Pancreas (tissue), 10 donors: ENCODE measurements around the gene VWA8. TPM values are rescaled to one million over a fixed set of nuclear protein-coding genes. Genes with fewer than 3 reads are reported as not detected.

Source experiments
- ATAC-seq, 4 donors: fragments of 200-7000 bp; cut with Tn5 transposase; one replicate each; pipeline versions ENCODE4 v1.8.0 to v1.9.1; 2020; ENCODE audit warnings: mild to moderate bottlenecking in 4 of 4, moderate library complexity in 4 of 4
- DNase-seq, 6 donors: peaks; one replicate each; pipeline ENCODE4 v3.0.0-alpha.2; 2020
- FAIRE-seq: peaks from 2 replicates; lab custom pipeline; 2012; peaks lifted over from hg19 to GRCh38; lab: Jason Lieb, UNC
- H3K27ac ChIP-seq, 4 donors: fragments of 200-600 bp; sonication (generic); 1 replicate in 3 of 4; 2 replicates in 1 of 4; pipeline versions ENCODE4 v1.5.0 to v1.8.0; 2020
- H3K27me3 ChIP-seq, 4 donors: fragments of 200-600 bp; one replicate each; pipeline ENCODE4 v1.8.0; 2021
- H3K36me3 ChIP-seq, 3 donors: fragments of 200-600 bp; sonication (generic) in 1 of 3; one replicate each; pipeline versions ENCODE4 v1.5.0 to v1.8.0; 2020 to 2021
- H3K4me1 ChIP-seq, 3 donors: fragments of 200-600 bp; one replicate each; pipeline ENCODE4 v1.8.0; 2021
- H3K4me3 ChIP-seq, 4 donors: fragments of 200-600 bp; sonication (generic) in 2 of 4; one replicate each; pipeline versions ENCODE4 v1.5.0 to v1.8.0; 2020 to 2021
- H3K9me3 ChIP-seq, 4 donors: fragments of 200-600 bp; one replicate each; pipeline ENCODE4 v1.8.0; 2021
- CTCF ChIP-seq, 4 donors: fragments of 200-600 bp; sonication (generic) in 3 of 4; IDR thresholded peaks; one replicate each; pipeline versions ENCODE4 v1.5.0 to v1.8.0; 2021; ENCODE audit warnings: antibody characterized with exemption in 4 of 4
- WGBS, 2 donors: extraction: QIAGEN DNeasy Blood & Tissue Kit; methylation state at CpG; one replicate each; pipeline ENCODE4 v1.1.7; 2013; 5-methylcytosine and 5-hydroxymethylcytosine counted together
- intact Hi-C, 3 donors: fragments of 100-400 bp; cut with DNase I; formaldehyde crosslinking; loops; one replicate each; pipeline versions ENCODE4 v1.11.1 to v1.14.2; 2022
- polyA plus RNA-seq, 2 donors: library from polyadenylated mRNA; stranded (reverse); fragments of 200-250 nt; gene quantifications; one replicate each; pipeline ENCODE4 v1.2.3, GENCODE V29; 2013
- total RNA-seq, 6 donors: library from RNA; stranded (reverse); fragmentation: NEBNext Ultra II Directional in 4 of 6; extraction: Animal tissue kit (Norgen Biotek cat#: 25700) in 4 of 6; gene quantifications; one replicate each; pipeline versions ENCODE4 v1.2.1 to v1.2.4, GENCODE V29; 2021 to 2023
- donor health status: healthy with polysubstance abuse.
- donor health status: DM: no; HTN: no; CAD: no; lungs with moderate emphysema.
- donor health status: DM: no; HTN: no; CAD: no.
- donor health status: control.
- donor health status: control.
- donor health status: Bipolar disorder and iron deficiency.
- donor health status: DM: yes; HTN: yes; CAD: no.
- donor health status: DM: no; HTN: no; CAD: no.
- donor health status: DM: no; HTN: no; CAD: no.
- donor health status: DM: yes; HTN: yes; CAD: no.

Gene VWA8
- total and polyA plus RNA-seq, 8 donors = 3.3 to 15.8 (median 9.2) TPM

DNA sequence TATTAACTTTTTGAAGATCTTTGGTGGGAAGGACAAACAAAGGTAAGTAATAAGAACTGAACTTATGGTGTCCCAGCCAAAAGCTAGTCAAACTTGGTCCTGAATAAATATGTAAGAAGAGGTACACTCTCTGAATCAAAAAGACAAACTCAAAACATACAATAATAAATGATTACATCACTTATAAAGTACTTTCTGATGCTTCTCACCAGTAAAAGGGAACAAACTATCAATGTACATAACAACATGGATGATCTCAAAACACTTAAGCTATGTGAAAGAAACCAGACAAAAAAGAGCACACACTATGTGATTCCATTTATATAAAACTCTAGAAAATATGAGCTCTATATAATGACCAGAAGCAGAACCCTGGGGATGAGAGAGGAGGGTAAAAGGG lies 138.3 kb downstream of the VWA8 start:
- no peak overlapping the region for H3K4me3 ChIP-seq
- H3K9me3 ChIP-seq = no peaks in the 10 kb centered on the region
- ATAC-seq (no peak), DNase-seq (no peak), FAIRE-seq (no peak)
- no peaks in the 10 kb centered on the region for H3K36me3 ChIP-seq
- H3K4me1 ChIP-seq = no peaks in the 10 kb centered on the region
- intact Hi-C loops = no loop called here
- no peak for TF ChIP-seq CTCF (IDR thresholded peaks at IDR 0.05)
- H3K27me3 ChIP-seq = no peaks in the 10 kb centered on the region
- no peak overlapping the region for H3K27ac ChIP-seq

GRCh38 chr13:41821238-41821594 lies 139.7 kb downstream of the VWA8 start:
- no peak overlapping the region for H3K27ac ChIP-seq
- WGBS, 2 donors = 81 to 85% methylated on average over 2 of the region's 2 CpGs

GRCh38 chr13:41820581-41821237 lies 140.2 kb downstream of the VWA8 start:
- DNase-seq = no peak
- 88 to 94% methylated on average over 1 of the region's 1 CpG for WGBS, 2 donors
- no peak overlapping the region for H3K4me3 ChIP-seq
- no peak for FAIRE-seq
- no peak overlapping the region for H3K27ac ChIP-seq
- ATAC-seq = no peak
- H3K9me3 ChIP-seq = no peaks in the 10 kb centered on the region
- no peak for TF ChIP-seq CTCF (IDR thresholded peaks at IDR 0.05)
- intact Hi-C loops = no loop called here
- no peaks in the 10 kb centered on the region for H3K4me1 ChIP-seq
- H3K36me3 ChIP-seq = peaks cover 0 to 3% (median 0%) of the 10 kb centered on the region in 3 donors
- H3K27me3 ChIP-seq = no peaks in the 10 kb centered on the region

More at GRCh38 chr13:41821238-41821594, 139.7 kb downstream of the VWA8 start:
- no peaks in the 10 kb centered on the region for H3K36me3 ChIP-seq
- H3K9me3 ChIP-seq = no peaks in the 10 kb centered on the region
- no peak overlapping the region for H3K4me3 ChIP-seq
- no peaks in the 10 kb centered on the region for H3K4me1 ChIP-seq
- ATAC-seq (no peak), FAIRE-seq (no peak), DNase-seq (no peak)
- no peak for TF ChIP-seq CTCF (IDR thresholded peaks at IDR 0.05)
- intact Hi-C loops = no loop called here
- H3K27me3 ChIP-seq = no peaks in the 10 kb centered on the region

GRCh38 chr13:41816057-41816456 lies 144.9 kb downstream of the VWA8 start:
- no peak overlapping the region for H3K27ac ChIP-seq
- peaks cover 0 to 13% (median 13%) of the 10 kb centered on the region in 3 donors for H3K4me1 ChIP-seq
- H3K36me3 ChIP-seq = peaks cover 0 to 10% (median 0%) of the 10 kb centered on the region in 3 donors
- ATAC-seq = no peak
- H3K4me3 ChIP-seq = no peak overlapping the region
- no peak for TF ChIP-seq CTCF (IDR thresholded peaks at IDR 0.05)
- no peak for DNase-seq
- H3K27me3 ChIP-seq = no peaks in the 10 kb centered on the region
- whole genome bisulfite sequencing, 2 donors = 97 to 98% methylated on average over 3 of the region's 3 CpGs
- intact Hi-C loops = no loop called here
- no peaks in the 10 kb centered on the region for H3K9me3 ChIP-seq
- no peak for FAIRE-seq

GRCh38 chr13:41813426-41813825 lies 147.5 kb downstream of the VWA8 start:
- ATAC-seq (no peak), DNase-seq (no peak), FAIRE-seq (no peak)
- no peak for TF ChIP-seq CTCF (IDR thresholded peaks at IDR 0.05)
- Histone ChIP-seq H3K27me3 (no peaks in the 10 kb centered on the region), H3K4me1 (peaks cover 0 to 13% (median 13%) of the 10 kb centered on the region in 3 donors), H3K4me3 (no peak overlapping the region), H3K27ac (no peak overlapping the region), H3K9me3 (no peaks in the 10 kb centered on the region), H3K36me3 (peaks cover 0 to 10% (median 0%) of the 10 kb centered on the region in 3 donors)
- intact Hi-C loops = no loop called here
